IPS-NIHi11 (cell line): ENCODE measurements around the gene HDAC9.
"Not testable (repeated sequence)": the region's sequence is repeated elsewhere in the genome, so short reads cannot be mapped to it uniquely, and the experiment has no call there.

Source experiments
- DNase-seq: peaks from one replicate; pipeline ENCODE4 v3.0.0; 2012; ENCODE audit warnings: mixed read lengths, low spot score

HDAC9 gene

DNA sequence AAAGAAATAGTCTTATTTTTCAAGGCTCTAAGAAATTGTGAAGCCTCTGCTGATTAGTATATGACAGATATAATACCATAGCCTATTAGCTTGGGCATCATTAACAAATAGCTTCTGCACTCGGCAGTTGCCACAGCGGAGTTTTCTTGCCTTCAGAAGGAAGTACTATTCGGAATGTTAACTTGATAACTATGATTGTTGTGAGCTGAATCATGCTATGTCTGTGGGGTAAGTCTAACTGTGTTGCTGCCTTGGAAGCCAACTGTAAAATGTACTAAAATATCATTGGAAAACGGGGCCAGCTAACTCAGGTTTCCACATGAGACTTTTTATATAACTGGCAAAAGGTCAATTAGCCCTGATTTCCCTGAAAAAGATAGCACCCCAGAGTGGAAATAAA is 528.7 kb downstream of the HDAC9 start:
- DNase-seq: no peak

DNA sequence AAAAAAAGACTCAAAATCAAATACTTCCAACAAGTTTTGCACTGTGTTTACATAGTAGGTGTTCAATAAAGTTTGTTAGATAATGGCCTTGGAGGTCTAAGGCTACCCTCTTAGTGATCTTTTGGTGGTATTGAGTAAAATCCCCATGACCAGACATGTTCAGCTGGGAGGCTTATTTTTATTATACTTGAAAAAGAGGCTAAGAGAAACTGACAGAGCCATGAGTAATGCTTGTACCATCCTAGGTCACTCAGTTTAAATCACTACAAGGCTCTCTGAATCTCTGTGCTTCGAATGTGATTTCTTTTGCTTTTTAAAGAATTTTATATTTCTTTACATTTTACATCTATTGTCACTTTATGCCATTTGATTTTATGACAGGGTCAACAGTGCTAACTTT is 531.3 kb downstream of the HDAC9 start:
- DNase-seq: no peak

DNA sequence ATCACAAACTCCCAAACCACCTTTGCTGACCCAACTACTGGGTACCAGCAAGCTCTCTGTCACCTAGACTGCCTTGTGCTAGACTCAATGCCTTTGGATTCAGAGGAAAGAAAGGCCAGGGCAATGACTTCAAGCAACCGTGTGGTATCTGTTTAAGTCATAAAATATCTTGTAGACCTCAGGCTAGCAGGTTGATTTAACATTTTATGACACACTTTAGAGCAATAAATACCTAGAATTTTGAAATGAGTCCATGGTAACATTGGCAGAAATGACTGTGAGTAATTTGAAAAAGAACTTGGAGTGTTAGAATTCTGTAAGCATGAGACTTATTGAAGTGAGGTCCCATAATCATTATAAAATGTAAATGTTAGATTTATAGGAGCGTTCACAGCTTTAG is 534.7 kb downstream of the HDAC9 start:
- no peak for DNase-seq

DNA sequence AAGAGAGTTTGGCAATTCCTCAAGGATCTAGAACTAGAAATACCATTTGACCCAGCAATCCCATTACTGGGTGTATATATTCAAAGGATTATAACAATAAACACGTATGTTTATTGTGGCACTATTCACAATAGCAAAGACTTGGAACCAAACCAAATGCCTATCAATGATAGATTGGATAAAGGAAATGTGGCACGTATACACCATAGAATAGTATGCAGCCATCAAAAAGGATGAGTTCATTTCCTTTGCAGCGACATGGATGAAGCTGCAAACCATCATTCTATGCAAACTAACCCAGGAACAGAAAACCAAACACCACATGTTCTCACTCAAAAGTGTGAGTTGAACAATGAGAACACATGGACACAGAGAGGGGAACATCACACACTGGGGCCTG is 537.4 kb downstream of the HDAC9 start:
- DNase-seq: not testable (repeated sequence)

DNA sequence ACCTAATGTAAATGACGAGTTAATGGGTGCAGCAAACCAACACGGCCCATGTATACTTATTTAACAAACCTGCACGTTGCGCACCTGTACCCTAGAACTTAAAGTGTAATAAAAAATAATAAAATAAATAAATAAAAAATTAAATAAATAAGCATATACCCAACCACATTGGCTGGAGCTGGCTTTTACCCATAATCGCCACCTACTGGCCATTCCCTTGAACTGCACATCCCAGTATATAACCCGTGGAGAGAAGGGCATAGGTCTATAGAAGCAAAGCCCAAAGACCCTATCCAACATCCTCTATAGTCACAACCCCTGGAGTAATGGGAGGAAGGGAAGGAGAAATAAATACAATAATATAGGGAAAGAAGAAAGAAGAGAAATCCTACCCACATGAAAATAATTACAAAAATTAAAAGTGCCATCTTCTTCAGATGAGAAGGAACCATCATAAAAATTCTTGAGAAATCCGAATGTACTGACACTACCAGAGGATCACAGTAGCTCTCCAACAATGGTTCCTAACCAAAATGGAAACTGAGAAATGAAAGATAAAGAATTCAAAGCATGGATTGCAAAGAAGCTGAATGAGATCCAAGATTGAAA is 556.3 kb downstream of the HDAC9 start:
- peak; percentile 64 for DNase-seq
